ENCODE measurements around the gene CCDC185. TPM values are rescaled to one million over a fixed set of nuclear protein-coding genes. Genes with fewer than 3 reads are reported as not detected.

Gene CCDC185
- total RNA-seq: not detected in 2 replicates

GRCh38 chr1:223393275-223394214, at the start of gene CCDC185:
TSS of gene CCDC185 (plus strand) at chr1:223393415. CDS start at chr1:223393476, 61 bp downstream.
- Mint-ChIP-seq H3K27ac (no peak within 1 kb of the TSS), H3K27me3 (ENCODE audit: insufficient read depth) (peaks cover 21% of the 10 kb centered on the region), H3K9me3 (no peaks in the 10 kb centered on the region), H3K4me1 (ENCODE audit: low read depth) (no peaks in the 10 kb centered on the region), H3K36me3 (ENCODE audit: low read depth) (no peaks in the 10 kb centered on the region), H3K4me3 (no peak within 1 kb of the TSS)
- intact Hi-C loops (cut with micrococcal nuclease): no loop called here
- DNase-seq (ENCODE audit: low spot score): no peak

- Mint-ChIP-seq H3K4me3 (no peak overlapping the region), H3K36me3 (ENCODE audit: low read depth) (no peaks in the 10 kb centered on the region), H3K4me1 (ENCODE audit: low read depth) (no peaks in the 10 kb centered on the region), H3K27ac (no peak overlapping the region), H3K9me3 (no peaks in the 10 kb centered on the region), H3K27me3 (ENCODE audit: insufficient read depth) (peaks cover 2% of the 10 kb centered on the region)
- intact Hi-C loops (cut with micrococcal nuclease): no loop called here
- DNase-seq (ENCODE audit: low spot score): no peak
These were observed 49.5 kb upstream of the CCDC185 start for GRCh38 chr1:223343692-223344091.

GRCh38 chr1:223344491-223344890, 48.7 kb upstream of the CCDC185 start:
- no peaks in the 10 kb centered on the region for H3K36me3 Mint-ChIP-seq (ENCODE audit: low read depth)
- intact Hi-C loops (cut with micrococcal nuclease): no loop called here
- no peaks in the 10 kb centered on the region for H3K4me1 Mint-ChIP-seq (ENCODE audit: low read depth)
- H3K27ac Mint-ChIP-seq: no peak overlapping the region
- H3K9me3 Mint-ChIP-seq: no peaks in the 10 kb centered on the region
- no peak for DNase-seq (ENCODE audit: low spot score)
- H3K27me3 Mint-ChIP-seq (ENCODE audit: insufficient read depth): peaks cover 2% of the 10 kb centered on the region
- no peak overlapping the region for H3K4me3 Mint-ChIP-seq

GRCh38 chr1:223345720-223346119, 47.5 kb upstream of the CCDC185 start:
- Mint-ChIP-seq H3K27me3 (ENCODE audit: insufficient read depth) (peaks cover 2% of the 10 kb centered on the region), H3K9me3 (no peaks in the 10 kb centered on the region), H3K27ac (no peak overlapping the region), H3K4me3 (no peak overlapping the region), H3K36me3 (ENCODE audit: low read depth) (no peaks in the 10 kb centered on the region), H3K4me1 (ENCODE audit: low read depth) (no peaks in the 10 kb centered on the region)
- intact Hi-C loops (cut with micrococcal nuclease): no loop called here
- no peak for DNase-seq (ENCODE audit: low spot score)

GRCh38 chr1:223346311-223346710, 46.9 kb upstream of the CCDC185 start:
- peaks cover 2% of the 10 kb centered on the region for H3K27me3 Mint-ChIP-seq (ENCODE audit: insufficient read depth)
- no peak overlapping the region for H3K27ac Mint-ChIP-seq
- intact Hi-C loops (cut with micrococcal nuclease): no loop called here
- no peaks in the 10 kb centered on the region for H3K4me1 Mint-ChIP-seq (ENCODE audit: low read depth)
- H3K4me3 Mint-ChIP-seq: no peak overlapping the region
- no peak for DNase-seq (ENCODE audit: low spot score)
- H3K36me3 Mint-ChIP-seq (ENCODE audit: low read depth): no peaks in the 10 kb centered on the region
- no peaks in the 10 kb centered on the region for H3K9me3 Mint-ChIP-seq

GRCh38 chr1:223347583-223347982, 45.6 kb upstream of the CCDC185 start:
- Mint-ChIP-seq H3K4me1 (ENCODE audit: low read depth) (no peaks in the 10 kb centered on the region), H3K27ac (no peak overlapping the region), H3K36me3 (ENCODE audit: low read depth) (no peaks in the 10 kb centered on the region), H3K27me3 (ENCODE audit: insufficient read depth) (peaks cover 2% of the 10 kb centered on the region), H3K9me3 (no peaks in the 10 kb centered on the region), H3K4me3 (no peak overlapping the region)
- DNase-seq (ENCODE audit: low spot score): no peak
- intact Hi-C loops (cut with micrococcal nuclease): no loop called here

- H3K27ac Mint-ChIP-seq: no peak overlapping the region
These were observed 44.8 kb upstream of the CCDC185 start for GRCh38 chr1:223348439-223348838.

GRCh38 chr1:223349241-223349640, 44.0 kb upstream of the CCDC185 start:
- Mint-ChIP-seq H3K36me3 (ENCODE audit: low read depth) (no peaks in the 10 kb centered on the region), H3K27ac (no peak overlapping the region), H3K4me1 (ENCODE audit: low read depth) (no peaks in the 10 kb centered on the region), H3K4me3 (no peak overlapping the region), H3K27me3 (ENCODE audit: insufficient read depth) (peaks cover 6% of the 10 kb centered on the region), H3K9me3 (no peaks in the 10 kb centered on the region)
- DNase-seq (ENCODE audit: low spot score): no peak
- intact Hi-C loops (cut with micrococcal nuclease): no loop called here

More at GRCh38 chr1:223348439-223348838, 44.8 kb upstream of the CCDC185 start:
- H3K36me3 Mint-ChIP-seq (ENCODE audit: low read depth): no peaks in the 10 kb centered on the region
- DNase-seq (ENCODE audit: low spot score): no peak
- no peak overlapping the region for H3K4me3 Mint-ChIP-seq
- H3K4me1 Mint-ChIP-seq (ENCODE audit: low read depth): no peaks in the 10 kb centered on the region
- H3K27me3 Mint-ChIP-seq (ENCODE audit: insufficient read depth): peaks cover 5% of the 10 kb centered on the region
- no peaks in the 10 kb centered on the region for H3K9me3 Mint-ChIP-seq
- intact Hi-C loops (cut with micrococcal nuclease): no loop called here

GRCh38 chr1:223350361-223350908, 42.8 kb upstream of the CCDC185 start:
- H3K9me3 Mint-ChIP-seq: no peaks in the 10 kb centered on the region
- intact Hi-C loops (cut with micrococcal nuclease): no loop called here
- H3K4me3 Mint-ChIP-seq: no peak overlapping the region
- H3K27me3 Mint-ChIP-seq (ENCODE audit: insufficient read depth): peaks cover 4% of the 10 kb centered on the region
- no peaks in the 10 kb centered on the region for H3K4me1 Mint-ChIP-seq (ENCODE audit: low read depth)
- DNase-seq (ENCODE audit: low spot score): no peak
- no peaks in the 10 kb centered on the region for H3K36me3 Mint-ChIP-seq (ENCODE audit: low read depth)
- no peak overlapping the region for H3K27ac Mint-ChIP-seq

- Mint-ChIP-seq H3K27ac (no peak overlapping the region), H3K4me1 (ENCODE audit: low read depth) (no peaks in the 10 kb centered on the region), H3K4me3 (no peak overlapping the region), H3K27me3 (ENCODE audit: insufficient read depth) (peaks cover 7% of the 10 kb centered on the region), H3K9me3 (no peaks in the 10 kb centered on the region), H3K36me3 (ENCODE audit: low read depth) (no peaks in the 10 kb centered on the region)
- intact Hi-C loops (cut with micrococcal nuclease): no loop called here
- DNase-seq (ENCODE audit: low spot score): no peak
These were observed 40.3 kb upstream of the CCDC185 start for GRCh38 chr1:223352944-223353343.

- Mint-ChIP-seq H3K4me3 (no peak overlapping the region), H3K36me3 (ENCODE audit: low read depth) (no peaks in the 10 kb centered on the region), H3K27me3 (ENCODE audit: insufficient read depth) (peaks cover 11% of the 10 kb centered on the region), H3K9me3 (no peaks in the 10 kb centered on the region), H3K4me1 (ENCODE audit: low read depth) (no peaks in the 10 kb centered on the region), H3K27ac (no peak overlapping the region)
- intact Hi-C loops (cut with micrococcal nuclease): no loop called here
- DNase-seq (ENCODE audit: low spot score): no peak
These were observed 39.3 kb upstream of the CCDC185 start for GRCh38 chr1:223353939-223354338.

GRCh38 chr1:223355699-223356098, 37.5 kb upstream of the CCDC185 start:
- no peak overlapping the region for H3K4me3 Mint-ChIP-seq
- H3K4me1 Mint-ChIP-seq (ENCODE audit: low read depth): no peaks in the 10 kb centered on the region
- no peaks in the 10 kb centered on the region for H3K36me3 Mint-ChIP-seq (ENCODE audit: low read depth)
- no peak overlapping the region for H3K27ac Mint-ChIP-seq
- H3K27me3 Mint-ChIP-seq (ENCODE audit: insufficient read depth): peaks cover 22% of the 10 kb centered on the region
- no peak for DNase-seq (ENCODE audit: low spot score)
- intact Hi-C loops (cut with micrococcal nuclease): no loop called here
- no peaks in the 10 kb centered on the region for H3K9me3 Mint-ChIP-seq

- DNase-seq (ENCODE audit: low spot score): no peak
- H3K27ac Mint-ChIP-seq: no peak overlapping the region
- no peaks in the 10 kb centered on the region for H3K4me1 Mint-ChIP-seq (ENCODE audit: low read depth)
- no peaks in the 10 kb centered on the region for H3K9me3 Mint-ChIP-seq
- H3K36me3 Mint-ChIP-seq (ENCODE audit: low read depth): no peaks in the 10 kb centered on the region
- intact Hi-C loops (cut with micrococcal nuclease): no loop called here
- no peak overlapping the region for H3K4me3 Mint-ChIP-seq
- peaks cover 44% of the 10 kb centered on the region for H3K27me3 Mint-ChIP-seq (ENCODE audit: insufficient read depth)
These were observed 34.4 kb upstream of the CCDC185 start for GRCh38 chr1:223358826-223359225.
